ENCODE results near the gene RFX7.

RFX7 gene

DNA sequence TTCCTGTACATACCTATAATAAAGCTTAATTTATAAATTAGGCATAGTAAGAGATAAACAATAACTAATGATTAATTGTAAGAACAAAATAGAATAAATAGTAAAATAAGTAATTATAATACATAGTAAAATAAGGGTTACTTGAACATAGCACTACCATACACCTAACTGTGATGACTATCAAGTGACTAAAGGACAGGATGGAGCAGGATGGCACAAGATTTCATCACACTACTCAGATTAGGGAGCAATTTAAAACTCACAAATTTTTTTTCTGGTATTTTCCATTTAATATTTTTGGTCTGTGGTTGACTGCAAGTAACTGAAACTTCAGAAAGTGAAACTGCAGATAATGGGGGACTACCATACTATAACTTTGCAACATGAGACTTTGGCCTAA, 14.8 kb downstream of the RFX7 start:
- Histone ChIP-seq H2AFZ (ENCODE audit: low read depth, low read length) (no peak overlapping the region), H4K20me1 (ENCODE audit: insufficient read depth, low read length) (no peaks in the 10 kb centered on the region), H3K27ac (ENCODE audit: low read length) (no peak overlapping the region), H3K4me1 (ENCODE audit: insufficient read depth, low read length) (no peaks in the 10 kb centered on the region), H3K9ac (ENCODE audit: low read depth, low read length) (no peak overlapping the region), H3K36me3 (ENCODE audit: insufficient read depth, low read length) (peaks cover 65% of the 10 kb centered on the region), H3K79me2 (ENCODE audit: insufficient read depth, low read length) (peaks cover 95% of the 10 kb centered on the region), H3K4me2 (ENCODE audit: insufficient read depth, low read length) (no peak overlapping the region), H3K27me3 (ENCODE audit: insufficient read depth, low read length, poor library complexity) (no peaks in the 10 kb centered on the region), H3K4me3 (ENCODE audit: low read depth in 1 of 2, low read length in 2 of 2) (no peak overlapping the region), H3K9me3 (ENCODE audit: insufficient read depth, low read length, severe bottlenecking) (peaks cover 49% of the 10 kb centered on the region)
- DNase-seq (no peak), ATAC-seq (ENCODE audit: insufficient read depth, low read depth) (no peak)
- TF ChIP-seq CTCF (IDR thresholded peaks at IDR 0.05; ENCODE audit: borderline replicate concordance, extremely low read depth, low read length, poor library complexity, severe bottlenecking) (no peak), EZH2 (IDR thresholded peaks at IDR 0.05; ENCODE audit: borderline replicate concordance, low read depth, low read length, severe bottlenecking) (no peak)

- peaks cover 46% of the 10 kb centered on the region for H3K9me3 ChIP-seq (ENCODE audit: insufficient read depth, low read length, severe bottlenecking)
- H3K27ac ChIP-seq (ENCODE audit: low read length), result no peak overlapping the region
- no peaks in the 10 kb centered on the region for H3K4me1 ChIP-seq (ENCODE audit: insufficient read depth, low read length)
- no peak overlapping the region for H3K9ac ChIP-seq (ENCODE audit: low read depth, low read length)
- H3K79me2 ChIP-seq (ENCODE audit: insufficient read depth, low read length), result peaks cover 95% of the 10 kb centered on the region
- no peaks in the 10 kb centered on the region for H4K20me1 ChIP-seq (ENCODE audit: insufficient read depth, low read length)
- no peak overlapping the region for H3K4me2 ChIP-seq (ENCODE audit: insufficient read depth, low read length)
- no peak overlapping the region for H2AFZ ChIP-seq (ENCODE audit: low read depth, low read length)
- no peak for DNase-seq
- no peak for ATAC-seq (ENCODE audit: insufficient read depth, low read depth)
- H3K4me3 ChIP-seq (ENCODE audit: low read depth in 1 of 2, low read length in 2 of 2), result no peak overlapping the region
- peaks cover 63% of the 10 kb centered on the region for H3K36me3 ChIP-seq (ENCODE audit: insufficient read depth, low read length)
- TF ChIP-seq EZH2 (IDR thresholded peaks at IDR 0.05; ENCODE audit: borderline replicate concordance, low read depth, low read length, severe bottlenecking) (no peak), CTCF (IDR thresholded peaks at IDR 0.05; ENCODE audit: borderline replicate concordance, extremely low read depth, low read length, poor library complexity, severe bottlenecking) (no peak)
- H3K27me3 ChIP-seq (ENCODE audit: insufficient read depth, low read length, poor library complexity), result no peaks in the 10 kb centered on the region
These were observed 15.3 kb downstream of the RFX7 start for GRCh38 chr15:56228352-56228751.

DNA sequence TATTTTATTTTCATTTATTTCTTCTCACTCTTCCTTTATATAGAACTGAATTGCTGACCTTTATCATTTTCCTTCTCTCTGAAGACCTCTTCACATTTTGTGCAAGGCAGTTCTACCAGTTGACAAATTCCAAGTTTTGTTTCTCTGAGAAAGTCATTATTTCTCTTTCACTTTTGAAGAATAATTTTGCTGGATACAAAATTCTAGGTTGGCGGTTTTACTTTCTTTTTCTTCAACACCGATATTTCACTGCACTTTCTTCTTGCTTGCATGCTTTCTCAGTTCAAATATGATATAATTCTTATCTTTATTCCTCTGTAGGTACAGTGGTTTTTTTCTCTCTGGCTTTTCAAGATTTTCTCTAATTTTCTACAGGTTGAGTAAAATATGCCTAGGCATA, 15.9 kb downstream of the RFX7 start:
- no peak overlapping the region for H3K4me2 ChIP-seq (ENCODE audit: insufficient read depth, low read length)
- H4K20me1 ChIP-seq (ENCODE audit: insufficient read depth, low read length), result no peaks in the 10 kb centered on the region
- H3K36me3 ChIP-seq (ENCODE audit: insufficient read depth, low read length), result peaks cover 62% of the 10 kb centered on the region
- no peaks in the 10 kb centered on the region for H3K27me3 ChIP-seq (ENCODE audit: insufficient read depth, low read length, poor library complexity)
- no peak overlapping the region for H3K4me3 ChIP-seq (ENCODE audit: low read depth in 1 of 2, low read length in 2 of 2)
- peaks cover 95% of the 10 kb centered on the region for H3K79me2 ChIP-seq (ENCODE audit: insufficient read depth, low read length)
- H3K9me3 ChIP-seq (ENCODE audit: insufficient read depth, low read length, severe bottlenecking), result peaks cover 46% of the 10 kb centered on the region
- H2AFZ ChIP-seq (ENCODE audit: low read depth, low read length), result no peak overlapping the region
- TF ChIP-seq EZH2 (IDR thresholded peaks at IDR 0.05; ENCODE audit: borderline replicate concordance, low read depth, low read length, severe bottlenecking) (no peak), CTCF (IDR thresholded peaks at IDR 0.05; ENCODE audit: borderline replicate concordance, extremely low read depth, low read length, poor library complexity, severe bottlenecking) (no peak)
- no peaks in the 10 kb centered on the region for H3K4me1 ChIP-seq (ENCODE audit: insufficient read depth, low read length)
- H3K9ac ChIP-seq (ENCODE audit: low read depth, low read length), result no peak overlapping the region
- no peak overlapping the region for H3K27ac ChIP-seq (ENCODE audit: low read length)
- no peak for ATAC-seq (ENCODE audit: insufficient read depth, low read depth)
- DNase-seq, result no peak

DNA sequence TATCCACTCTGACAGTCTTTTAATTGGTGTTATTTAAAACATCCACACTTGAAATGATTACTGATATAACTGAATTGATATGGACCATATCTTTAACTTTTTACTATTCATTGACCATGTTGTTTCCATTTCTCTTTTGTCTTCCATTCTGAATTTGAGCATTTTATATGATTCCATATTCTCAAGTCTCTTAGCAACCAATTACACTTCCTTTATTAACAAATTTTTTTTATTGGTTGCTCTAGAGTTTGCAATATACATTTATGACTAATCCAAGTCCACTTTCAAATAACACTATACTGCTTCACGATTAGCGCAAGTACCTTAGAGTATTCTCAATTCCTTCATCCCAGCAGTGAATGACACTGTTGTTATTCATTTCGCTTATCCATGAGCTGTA, 16.4 kb downstream of the RFX7 start:
- peaks cover 58% of the 10 kb centered on the region for H3K36me3 ChIP-seq (ENCODE audit: insufficient read depth, low read length)
- no peaks in the 10 kb centered on the region for H4K20me1 ChIP-seq (ENCODE audit: insufficient read depth, low read length)
- no peaks in the 10 kb centered on the region for H3K4me1 ChIP-seq (ENCODE audit: insufficient read depth, low read length)
- H3K27me3 ChIP-seq (ENCODE audit: insufficient read depth, low read length, poor library complexity), result no peaks in the 10 kb centered on the region
- DNase-seq (no peak), ATAC-seq (ENCODE audit: insufficient read depth, low read depth) (no peak)
- no peak overlapping the region for H2AFZ ChIP-seq (ENCODE audit: low read depth, low read length)
- H3K9me3 ChIP-seq (ENCODE audit: insufficient read depth, low read length, severe bottlenecking), result peaks cover 44% of the 10 kb centered on the region
- H3K4me2 ChIP-seq (ENCODE audit: insufficient read depth, low read length), result no peak overlapping the region
- H3K27ac ChIP-seq (ENCODE audit: low read length), result no peak overlapping the region
- peaks cover 95% of the 10 kb centered on the region for H3K79me2 ChIP-seq (ENCODE audit: insufficient read depth, low read length)
- TF ChIP-seq EZH2 (IDR thresholded peaks at IDR 0.05; ENCODE audit: borderline replicate concordance, low read depth, low read length, severe bottlenecking), result no peak
- TF ChIP-seq CTCF (IDR thresholded peaks at IDR 0.05; ENCODE audit: borderline replicate concordance, extremely low read depth, low read length, poor library complexity, severe bottlenecking), result no peak
- H3K9ac ChIP-seq (ENCODE audit: low read depth, low read length), result no peak overlapping the region
- no peak overlapping the region for H3K4me3 ChIP-seq (ENCODE audit: low read depth in 1 of 2, low read length in 2 of 2)

Measured in DND-41 (cell line).